GM23338 (cell line): ENCODE results near the gene STARD4. TPM values are rescaled to one million over a fixed set of nuclear protein-coding genes. Genes with fewer than 3 reads are reported as not detected.
A peak's percentile ranks its signal among the peaks of the same experiment; 100 is the strongest.

Experiments
- ATAC-seq: fragments of 200-7000 bp; cut with Tn5 transposase; 3 replicates; pipeline ENCODE4 v1.9.1; 2020
- DNase-seq: peaks from one replicate; pipeline ENCODE4 v3.0.0-alpha.2; 2015; ENCODE audit warnings: low spot score
- H2AFZ ChIP-seq: fragments of 200-600 bp; sonication (generic); 2 replicates; pipeline ENCODE4 v1.8.0; 2016; ENCODE audit warnings: antibody characterized with exemption, mild to moderate bottlenecking, moderate library complexity
- H3F3A ChIP-seq: fragments of 200-600 bp; sonication (generic); replicated peaks from 2 replicates; pipeline ENCODE4 v1.8.0; 2017; ENCODE audit warnings: antibody characterized with exemption, mixed run types, low read depth
- H3K27ac ChIP-seq: fragments of 200-600 bp; sonication (generic); 2 replicates; pipeline ENCODE4 v1.6.1; 2016; ENCODE audit warnings: low read depth
- H3K27me3 ChIP-seq: fragments of 200-600 bp; sonication (generic); 2 replicates; pipeline ENCODE4 v1.8.0; 2016; ENCODE audit warnings: mild to moderate bottlenecking, mixed run types, moderate library complexity; ENCODE audit not compliant: insufficient read depth
- H3K36me3 ChIP-seq: fragments of 200-600 bp; sonication (generic); 2 replicates; pipeline ENCODE4 v1.8.0; 2016; ENCODE audit warnings: mild to moderate bottlenecking; ENCODE audit not compliant: insufficient read depth
- H3K4me1 ChIP-seq: fragments of 200-600 bp; sonication (generic); 2 replicates; pipeline ENCODE4 v1.8.0; 2016; ENCODE audit warnings: mild to moderate bottlenecking, moderate library complexity; ENCODE audit not compliant: insufficient read depth
- H3K4me2 ChIP-seq: fragments of 200-600 bp; sonication (generic); 2 replicates; pipeline ENCODE4 v1.7.1; 2017; ENCODE audit warnings: mixed run types
- H3K4me3 ChIP-seq: fragments of 200-600 bp; sonication (generic); 2 replicates; pipeline ENCODE4 v1.6.1; 2016; ENCODE audit warnings: mixed run types
- H3K79me2 ChIP-seq: fragments of 200-600 bp; sonication (generic); replicated peaks from 2 replicates; pipeline ENCODE4 v1.8.0; 2017; ENCODE audit warnings: mild to moderate bottlenecking; ENCODE audit not compliant: insufficient read depth
- H3K9me2 ChIP-seq: fragments of 200-600 bp; sonication (generic); 2 replicates; pipeline ENCODE4 v1.8.0; 2017; ENCODE audit not compliant: insufficient read depth
- H4K20me1 ChIP-seq: fragments of 200-600 bp; sonication (generic); replicated peaks from 2 replicates; pipeline ENCODE4 v1.8.0; 2017; ENCODE audit warnings: mild to moderate bottlenecking; ENCODE audit not compliant: insufficient read depth
- H3K27ac Mint-ChIP-seq: 2 replicates; pipeline ENCODE4 v1.8.0; 2020; ENCODE audit warnings: inconsistent platforms, mild to moderate bottlenecking, moderate library complexity, mixed read lengths
- H3K27me3 Mint-ChIP-seq: 3 replicates; pipeline ENCODE4 v1.8.0; 2022; ENCODE audit warnings: low read depth, mild to moderate bottlenecking, moderate library complexity, mixed read lengths, inconsistent platforms; ENCODE audit not compliant: insufficient read depth, poor library complexity
- H3K36me3 Mint-ChIP-seq: 3 replicates; pipeline ENCODE4 v1.8.0; 2021; ENCODE audit warnings: low read depth, mild to moderate bottlenecking, inconsistent platforms, moderate library complexity, mixed read lengths
- H3K4me1 Mint-ChIP-seq: 3 replicates; pipeline ENCODE4 v1.8.0; 2020; ENCODE audit warnings: mild to moderate bottlenecking, inconsistent platforms, mixed read lengths
- H3K4me3 Mint-ChIP-seq: 3 replicates; pipeline ENCODE4 v1.8.0; 2021; ENCODE audit warnings: moderate library complexity, mild to moderate bottlenecking, inconsistent platforms, mixed read lengths
- H3K9me3 Mint-ChIP-seq: 3 replicates; pipeline ENCODE4 v1.8.0; 2020; ENCODE audit warnings: moderate library complexity, mild to moderate bottlenecking, inconsistent platforms, mixed read lengths
- CREB1 ChIP-seq: fragments of 250-450 bp; sonication (Bioruptor Pico); IDR thresholded peaks from 2 replicates; pipeline ENCODE4 v1.5.0; 2020; ENCODE audit warnings: low read depth, mild to moderate bottlenecking, moderate library complexity
- CTCF ChIP-seq, 2 experiments: fragments of 200-600 bp in 1 of 2; sonication (generic) in 1 of 2; conservative IDR thresholded peaks; 2 replicates each; pipeline versions ENCODE4 v1.5.1 to v1.6.1; 2016 to 2017; ENCODE audit warnings: antibody characterized with exemption in 2 of 2, low read depth in 2 of 2, mild to moderate bottlenecking in 2 of 2, moderate library complexity in 1 of 2
- ETS1 ChIP-seq: IDR thresholded peaks from 2 replicates; pipeline ENCODE4 v1.6.1; 2016; ENCODE audit warnings: antibody characterized with exemption
- EZH2 ChIP-seq: fragments of 200-600 bp; sonication (generic); IDR thresholded peaks from one replicate; pipeline ENCODE4 v1.8.0; 2017; ENCODE audit warnings: antibody characterized with exemption, mild to moderate bottlenecking, low read depth; ENCODE audit not compliant: unreplicated experiment
- EZH2phosphoT487 ChIP-seq: fragments of 200-600 bp; sonication (generic); IDR thresholded peaks from one replicate; pipeline ENCODE4 v1.8.1; 2018; ENCODE audit warnings: antibody characterized with exemption; ENCODE audit not compliant: unreplicated experiment
- JUNB ChIP-seq: IDR thresholded peaks from one replicate; pipeline ENCODE4 v1.6.1; 2016; ENCODE audit warnings: antibody characterized with exemption; ENCODE audit not compliant: unreplicated experiment
- NANOG ChIP-seq: IDR thresholded peaks from 2 replicates; pipeline ENCODE4 v1.6.1; 2016; ENCODE audit warnings: antibody characterized with exemption, borderline replicate concordance
- POLR2AphosphoS5 ChIP-seq: IDR thresholded peaks from 2 replicates; pipeline ENCODE4 v1.6.1; 2016; ENCODE audit warnings: antibody characterized with exemption, low read depth
- REST ChIP-seq: IDR thresholded peaks from one replicate; pipeline ENCODE4 v1.6.1; 2018; ENCODE audit warnings: antibody characterized with exemption; ENCODE audit not compliant: unreplicated experiment
- ZNF114 ChIP-seq: fragments of 250-450 bp; sonication (Bioruptor Pico); IDR thresholded peaks from 2 replicates; pipeline ENCODE4 v1.5.0; 2020; ENCODE audit warnings: mild to moderate bottlenecking, moderate library complexity
- ZNF331 ChIP-seq: fragments of 250-450 bp; sonication (Bioruptor Pico); IDR thresholded peaks from 2 replicates; pipeline ENCODE4 v1.5.0; 2020; ENCODE audit warnings: low read depth, mild to moderate bottlenecking, moderate library complexity
- ZNF462 ChIP-seq: fragments of 250-450 bp; sonication (Bioruptor Pico); IDR thresholded peaks from 2 replicates; pipeline ENCODE4 v1.5.0; 2020; ENCODE audit warnings: mild to moderate bottlenecking, moderate library complexity
- polyA plus RNA-seq: library from polyadenylated mRNA; unstranded; fragments of >200 nt; fragmentation: Nextera tagmentation; extraction: Ambion mirVana; gene quantifications from 2 replicates; pipeline ENCODE4 v1.2.1, GENCODE V29; 2016
- total RNA-seq: library from RNA; depleted of rRNA; stranded (reverse); fragments of >200 nt; shearing (Covaris generic); gene quantifications from 2 replicates; pipeline ENCODE4 v1.2.3, GENCODE V29; 2014

The STARD4 gene
- total and polyA plus RNA-seq, 2 experiments from 2014 or later = 25.0 to 92.0 TPM

GRCh38 chr5:111532886-111533582 is 20.7 kb upstream of the STARD4 start (continued):
- TF ChIP-seq ZNF331 (CRISPR knock-in tag) = no peak

GRCh38 chr5:111530298-111530740 is 18.0 kb upstream of the STARD4 start:
- 0 out of 3 replicates have a peak, but pooled peaks cover 2% of the 10 kb centered on the region for H3K9me3 Mint-ChIP-seq
- no peaks in the 10 kb centered on the region for H3K27me3 ChIP-seq
- H3K4me3 ChIP-seq = no peak overlapping the region
- DNase-seq (no peak), ATAC-seq (no peak)
- H3K27me3 Mint-ChIP-seq = no peaks in the 10 kb centered on the region
- H3K4me3 Mint-ChIP-seq = no peak overlapping the region
- H3K27ac Mint-ChIP-seq = peak overlapping the region; percentile 8
- no peaks in the 10 kb centered on the region for H3K79me2 ChIP-seq
- H3K4me2 ChIP-seq = no peak overlapping the region
- H4K20me1 ChIP-seq = no peaks in the 10 kb centered on the region
- H3K36me3 Mint-ChIP-seq = no peaks in the 10 kb centered on the region; the same call in 2 of the 3 replicates
- no peaks in the 10 kb centered on the region for H3K4me1 ChIP-seq
- H3K4me1 Mint-ChIP-seq = peaks cover 4% of the 10 kb centered on the region; the same call in 2 of the 3 replicates
- H3K9me2 ChIP-seq = no peaks in the 10 kb centered on the region
- no peaks in the 10 kb centered on the region for H3K36me3 ChIP-seq
- 0 out of 2 replicates have a peak overlapping the region, but pooled peaks have one; percentile 29 for H2AFZ ChIP-seq
- H3K27ac ChIP-seq = no peak overlapping the region
- H3F3A ChIP-seq = no peaks in the 10 kb centered on the region
- TF ChIP-seq NANOG = no peak
- no peak for TF ChIP-seq POLR2AphosphoS5
- TF ChIP-seq ZNF331 (CRISPR knock-in tag) = no peak
- no peak for TF ChIP-seq REST
- no peak for TF ChIP-seq EZH2phosphoT487
- no peak for TF ChIP-seq EZH2
- no peak for TF ChIP-seq JUNB
- TF ChIP-seq CTCF (conservative IDR thresholded peaks at IDR 0.05; ENCODE audit: low read depth in 2 of 2) = no peak
- no peak for TF ChIP-seq ZNF114 (CRISPR knock-in tag)
- TF ChIP-seq ETS1 = no peak
- TF ChIP-seq CREB1 = no peak
- TF ChIP-seq ZNF462 = no peak
